ENCODE measurements around the gene ZNF136.

Gene ZNF136

GRCh38 chr19:12194827-12195731, 32.2 kb downstream of the ZNF136 start:
- peak; percentile 13 to 43 (median 24) for DNase-seq

GRCh38 chr19:12198136-12198535, 35.2 kb downstream of the ZNF136 start:
- no peak for DNase-seq

DNA sequence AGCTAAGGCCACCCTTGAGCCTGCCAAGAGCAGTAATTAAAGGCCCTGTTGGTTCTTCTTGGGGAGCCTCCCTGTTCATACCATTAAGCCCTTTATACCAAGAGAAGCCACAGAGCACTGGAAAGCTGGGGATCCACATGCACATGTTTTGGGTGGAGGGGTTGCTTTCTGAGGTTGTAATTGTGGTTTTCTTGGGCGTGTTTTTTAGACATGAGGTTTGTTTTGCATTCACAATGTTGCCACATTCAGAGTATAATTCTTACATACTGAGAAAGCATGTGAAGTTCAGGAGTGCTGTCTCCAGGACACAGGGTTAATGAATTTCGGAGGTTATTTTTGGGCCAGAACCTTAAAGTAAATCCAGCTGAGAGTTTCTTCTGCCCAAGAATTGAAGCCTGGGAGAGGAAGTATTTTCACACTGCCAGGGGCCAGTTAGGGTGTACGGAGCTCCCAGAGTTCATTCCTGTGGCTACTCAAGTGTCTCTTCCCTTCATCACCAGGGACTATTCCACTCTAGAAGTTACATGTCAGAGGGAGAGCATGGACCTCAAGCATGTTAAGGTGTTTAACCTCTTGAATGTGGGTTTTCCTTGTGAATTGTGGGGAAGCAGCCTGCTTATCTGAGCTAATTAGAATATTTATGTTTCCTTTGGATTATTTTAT, 37.0 kb downstream of the ZNF136 start:
- no peak for DNase-seq

- DNase-seq: peak in 3 of 5 experiments; percentile 26 to 43 (median 28)
These were observed 39.4 kb downstream of the ZNF136 start for GRCh38 chr19:12202250-12202649.

- DNase-seq: no peak
These were observed 42.4 kb downstream of the ZNF136 start for GRCh38 chr19:12205296-12205695.

- no peak for DNase-seq
These were observed 45.3 kb downstream of the ZNF136 start for GRCh38 chr19:12208221-12208620.

DNA sequence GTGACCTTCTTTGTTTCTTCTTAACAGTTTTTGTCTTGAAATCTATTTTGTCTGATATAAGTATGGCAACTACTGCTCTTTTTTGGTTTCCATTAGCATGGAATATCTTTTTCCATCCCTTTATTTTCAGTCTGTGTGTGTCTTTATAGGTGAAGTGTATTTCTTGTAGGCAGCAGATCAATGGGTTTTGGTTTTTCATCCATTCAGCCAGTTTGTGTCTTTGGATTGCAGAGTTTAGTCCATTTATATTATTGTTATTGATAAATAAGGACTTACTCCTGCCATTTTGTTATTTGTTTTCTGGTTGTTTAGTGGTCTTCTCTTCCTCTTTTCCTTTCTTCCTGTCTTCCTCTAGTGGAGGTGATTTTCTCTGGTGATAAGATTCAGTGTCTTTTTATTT, 54.4 kb downstream of the ZNF136 start:
- no peak for DNase-seq

DNA sequence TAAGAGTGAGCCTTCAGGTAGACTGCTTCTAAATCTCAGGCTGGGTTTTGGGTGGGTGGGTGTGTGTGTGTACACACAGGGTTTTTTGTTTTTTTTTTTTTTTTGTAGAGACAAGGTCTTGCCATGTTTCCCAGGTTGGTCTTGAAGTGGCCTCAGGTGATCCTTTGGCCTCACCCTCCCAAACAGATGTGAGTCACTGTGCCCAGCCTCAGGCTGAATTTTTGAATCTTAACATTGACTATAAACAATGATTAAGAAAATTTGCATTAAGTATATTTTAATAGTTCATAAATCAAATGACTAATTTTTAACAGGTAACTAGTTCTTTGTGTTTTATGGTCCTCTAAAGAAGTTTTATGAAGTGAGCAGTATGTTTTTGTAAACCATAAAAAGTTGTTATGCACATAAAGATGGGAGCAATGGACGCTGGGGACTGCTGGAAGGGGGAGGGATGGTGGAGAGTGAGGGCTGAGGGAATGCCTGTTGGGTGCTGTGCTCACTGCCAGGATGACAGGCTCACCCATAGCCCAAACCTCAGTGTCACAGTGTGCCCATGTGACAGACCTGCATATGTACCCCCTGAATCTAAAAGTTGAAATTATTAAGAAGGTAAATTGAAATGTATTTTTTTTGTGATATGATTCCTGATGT, 60.2 kb downstream of the ZNF136 start:
- DNase-seq: no peak

DNA sequence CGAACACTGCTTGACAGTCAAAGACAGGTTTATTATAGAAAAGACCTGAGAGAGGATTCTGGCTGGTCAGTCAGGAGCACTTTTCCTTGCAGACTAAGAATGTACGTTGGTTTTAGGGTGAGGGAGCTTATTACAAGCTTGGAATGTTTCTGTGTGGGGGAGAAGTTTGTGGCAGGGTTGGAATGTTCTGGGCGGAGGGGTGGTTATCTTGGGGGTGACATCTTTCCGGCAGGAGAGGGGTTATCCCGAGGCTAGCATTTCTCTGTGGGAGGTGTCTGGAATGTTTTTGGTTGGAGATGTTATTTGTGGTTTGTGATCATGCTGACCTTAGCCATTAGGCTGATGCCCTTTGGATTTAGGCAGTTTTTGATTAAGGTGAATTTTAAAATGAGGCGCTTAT, 61.8 kb downstream of the ZNF136 start:
- DNase-seq: no peak

DNA sequence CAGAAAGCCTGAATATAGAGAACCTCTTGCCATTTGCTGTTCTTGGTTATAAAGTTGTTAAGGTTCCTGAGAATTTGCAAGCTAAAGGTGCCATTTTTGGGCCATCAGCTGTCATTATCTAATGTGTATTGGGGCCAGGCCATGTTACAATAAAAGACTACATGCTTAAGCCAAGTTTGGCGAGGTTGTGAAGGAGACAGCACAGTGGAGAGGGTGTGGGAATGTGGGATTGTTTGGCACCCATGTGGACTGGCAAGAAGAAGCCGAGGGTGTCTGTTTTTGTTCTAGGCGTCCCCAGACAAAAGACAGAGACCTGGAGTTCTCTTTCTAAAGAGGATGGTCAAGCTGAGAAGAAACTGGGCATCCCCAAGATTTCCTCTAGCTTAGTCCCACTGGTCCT, 67.1 kb downstream of the ZNF136 start:
- no peak for DNase-seq

DNA sequence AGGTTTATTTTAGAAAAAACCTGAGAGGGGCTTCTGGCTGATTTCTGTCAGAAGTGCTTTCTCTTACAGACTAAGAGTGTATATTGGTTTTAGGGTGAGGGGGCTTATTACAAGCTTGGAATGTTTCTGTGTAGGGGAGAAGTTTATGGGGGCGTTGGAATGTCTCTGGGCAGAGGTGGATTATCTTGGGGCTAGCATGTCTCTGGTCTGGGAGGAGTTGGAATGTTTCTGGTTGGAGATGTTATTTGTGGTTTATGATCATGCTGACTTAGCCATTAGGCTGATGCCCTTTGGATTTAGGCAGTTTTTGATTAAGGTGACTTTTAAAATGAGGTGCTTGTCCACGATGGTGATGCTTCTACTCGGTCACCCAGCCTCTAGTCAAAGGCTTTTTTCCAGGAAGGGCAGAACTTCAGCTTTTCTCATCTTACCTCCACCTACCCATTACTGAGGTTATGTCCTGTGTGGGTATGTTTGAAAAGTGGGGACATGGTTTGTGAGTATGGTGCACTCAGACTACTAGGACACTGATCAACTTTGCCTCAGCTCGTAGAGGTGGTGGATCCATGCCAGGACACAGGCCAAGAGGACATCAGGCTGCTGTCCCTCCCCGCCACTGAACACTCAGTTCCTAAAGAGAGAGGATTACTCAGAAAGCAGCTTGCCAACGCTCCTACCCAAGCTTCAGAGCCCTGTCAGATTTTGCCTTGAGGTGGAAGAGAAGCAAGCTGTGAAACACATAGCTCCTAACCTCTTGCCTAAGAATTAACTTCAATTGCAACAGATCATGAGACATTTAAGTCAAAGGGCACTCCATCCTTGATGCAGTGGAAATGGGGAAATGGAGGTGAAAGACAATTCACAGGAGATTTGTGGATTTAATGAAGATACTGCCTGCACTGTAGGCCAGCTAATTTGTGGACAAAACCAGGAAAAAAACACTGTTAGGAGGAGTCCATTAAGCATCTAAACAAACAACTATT, 68.1 kb downstream of the ZNF136 start:
- no peak for DNase-seq

GRCh38 chr19:12232961-12233360, 70.1 kb downstream of the ZNF136 start:
- DNase-seq: no peak

- no peak for DNase-seq
These were observed 74.4 kb downstream of the ZNF136 start for GRCh38 chr19:12237143-12237839.

Data from T-helper 2 cell (primary cell).